GM12892 (cell line): ENCODE data around the gene RAB27A.
A peak's percentile ranks its signal among the peaks of the same experiment; 100 is the strongest.

Experiments
- DNase-seq: peaks from one replicate; pipeline ENCODE4 v3.0.0; 2011; ENCODE audit not compliant: insufficient read length
- FAIRE-seq: peaks from 2 replicates; lab custom pipeline; 2011; peaks lifted over from hg19 to GRCh38; lab: Jason Lieb, UNC
- POLR2A ChIP-seq: IDR thresholded peaks from 2 replicates; pipeline ENCODE4 v1.6.1; 2011; ENCODE audit warnings: low read depth, low read length, control low read depth
- POLR2AphosphoS5 ChIP-seq: IDR thresholded peaks from 2 replicates; pipeline ENCODE4 v1.6.1; 2011; ENCODE audit warnings: low read depth, low read length, control low read depth
- TAF1 ChIP-seq: IDR thresholded peaks from 2 replicates; pipeline ENCODE4 v1.6.1; 2011; ENCODE audit warnings: low read depth, mild to moderate bottlenecking, control low read depth, low read length, borderline replicate concordance

The RAB27A gene

GRCh38 chr15:55197362-55197705 lies 92.3 kb downstream of the RAB27A start:
- DNase-seq: no peak
- TF ChIP-seq POLR2A (no peak), POLR2AphosphoS5 (no peak), TAF1 (no peak)
- no peak for FAIRE-seq

DNA sequence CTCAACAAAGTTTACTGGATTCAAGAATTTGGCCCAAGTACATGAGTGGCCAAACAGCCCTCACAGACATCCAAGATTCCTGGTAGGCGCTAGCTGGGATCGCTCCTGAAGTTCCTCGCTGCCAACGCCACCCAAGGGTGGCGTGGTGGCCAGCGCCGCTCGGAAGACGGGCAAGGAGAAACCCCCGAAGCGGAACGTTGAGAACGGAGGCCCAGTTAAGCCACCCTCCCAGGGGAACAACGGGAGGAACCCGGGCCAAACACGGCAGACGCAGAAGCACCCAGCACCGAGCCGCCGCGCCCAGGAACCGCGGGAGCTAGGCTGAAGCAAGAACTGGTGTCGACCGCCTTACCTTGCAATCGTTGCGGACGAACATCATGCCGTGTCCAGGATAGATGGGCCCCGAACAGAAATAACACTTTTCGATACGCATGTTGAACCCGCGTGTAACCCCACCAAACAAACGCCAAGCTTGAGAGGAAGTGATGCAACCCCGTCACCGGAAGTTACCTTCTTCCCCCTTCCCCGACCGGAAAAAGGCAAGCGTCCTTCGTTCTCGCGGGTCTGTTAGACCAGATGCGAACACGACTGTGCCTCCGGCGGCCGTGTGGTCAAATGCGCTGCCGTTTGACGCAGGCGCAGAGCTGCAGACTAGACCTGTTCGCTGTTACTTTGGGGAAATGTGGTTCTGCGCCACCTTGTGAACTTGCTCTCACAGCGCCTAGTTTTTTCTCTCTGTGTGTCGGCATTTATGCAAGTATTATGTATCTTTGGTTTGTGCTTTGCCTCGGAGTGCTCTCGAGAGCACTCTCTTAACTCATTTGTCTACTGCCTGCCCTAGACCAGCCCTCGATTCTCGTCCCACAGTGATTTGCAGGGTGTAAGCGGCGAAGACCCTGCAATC lies 92.9 kb downstream of the RAB27A start, which contains the start of gene RSL24D1:
Gene RSL24D1, minus strand, starts transcription at position 484 of the 904 bp plus-strand sequence. Its CDS starts 51 bp downstream, at position 433.
- TF ChIP-seq POLR2AphosphoS5: peak; percentile 90
- peak; percentile 91 for TF ChIP-seq POLR2A
- peak; percentile 70; the same call in 1 of the 2 replicates for TF ChIP-seq TAF1
- FAIRE-seq (peak; percentile 100), DNase-seq (peak; percentile 65)

DNA sequence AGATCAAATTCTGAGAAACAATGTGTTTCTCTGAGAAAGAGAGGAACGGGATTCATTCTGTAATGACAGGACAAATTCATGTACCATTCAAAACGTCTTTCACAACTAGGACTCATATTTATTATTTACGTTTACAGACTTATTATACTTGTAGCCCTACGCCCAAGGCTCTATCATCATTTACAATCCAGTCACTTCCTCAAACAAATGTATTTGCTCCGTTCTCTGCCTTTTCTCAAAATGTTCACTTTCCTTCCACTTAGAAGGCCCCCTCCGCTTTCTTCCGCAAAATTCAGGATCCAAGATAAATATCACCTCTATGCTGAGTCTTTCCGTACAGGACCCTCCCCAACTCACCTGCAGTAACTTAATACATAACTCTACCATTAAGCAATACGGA lies 93.6 kb downstream of the RAB27A start:
- no peak for TF ChIP-seq TAF1
- TF ChIP-seq POLR2A: no peak
- no peak for TF ChIP-seq POLR2AphosphoS5
- FAIRE-seq: no peak
- no peak for DNase-seq

- TF ChIP-seq POLR2A (no peak), POLR2AphosphoS5 (no peak), TAF1 (no peak)
- no peak for DNase-seq
- no peak for FAIRE-seq
Observed at GRCh38 chr15:55194256-55194655, 95.4 kb downstream of the RAB27A start.

DNA sequence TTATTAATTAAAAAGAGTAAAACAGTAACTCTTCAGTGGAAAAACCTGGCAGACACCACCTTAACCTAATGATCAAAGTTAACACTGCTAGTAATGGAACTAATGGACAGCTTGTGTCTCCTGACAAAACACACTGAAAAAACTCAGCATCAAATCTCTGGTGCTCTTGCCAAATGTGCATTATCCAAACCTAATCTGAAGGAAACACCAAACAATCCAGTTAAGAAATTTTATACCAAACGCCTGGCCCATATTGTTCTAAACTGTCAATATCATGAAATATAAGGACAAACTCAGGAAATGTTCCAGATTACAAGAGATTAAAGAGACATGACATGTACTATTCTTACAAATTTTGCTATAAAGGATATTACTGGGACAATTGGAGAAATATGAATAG lies 103.3 kb downstream of the RAB27A start:
- no peak for FAIRE-seq
- DNase-seq: no peak
- TF ChIP-seq POLR2A (no peak), POLR2AphosphoS5 (no peak), TAF1 (no peak)

DNA sequence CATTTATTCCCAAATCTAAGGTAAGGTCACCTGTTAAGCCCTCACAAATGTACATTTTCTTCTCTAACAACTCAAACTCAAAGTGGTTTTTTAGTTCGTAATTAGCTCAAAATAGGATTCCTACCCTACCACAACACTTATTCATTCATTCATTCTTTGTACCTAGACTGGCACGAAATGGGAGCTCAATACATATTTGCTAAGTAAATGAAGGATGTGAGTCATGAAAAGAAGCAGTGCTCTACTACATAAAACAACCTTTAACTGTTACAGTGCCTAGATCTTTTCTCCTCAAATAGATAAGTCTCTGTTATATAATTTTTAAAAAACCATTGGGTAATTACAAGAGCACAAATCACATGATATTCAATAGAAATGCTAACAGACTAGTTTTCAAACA lies 105.9 kb downstream of the RAB27A start:
- TF ChIP-seq TAF1: no peak
- TF ChIP-seq POLR2AphosphoS5: no peak
- TF ChIP-seq POLR2A: no peak
- FAIRE-seq (no peak), DNase-seq (no peak)

GRCh38 chr15:55179141-55179540 lies 110.5 kb downstream of the RAB27A start:
- peak; percentile 47; the same call in 1 of the 2 replicates for TF ChIP-seq POLR2AphosphoS5
- no peak for TF ChIP-seq TAF1
- peak; percentile 40; the same call in 1 of the 2 replicates for TF ChIP-seq POLR2A
- FAIRE-seq: no peak
- no peak for DNase-seq

GRCh38 chr15:55170361-55170760 lies 119.3 kb downstream of the RAB27A start:
- no peak for TF ChIP-seq TAF1
- no peak for TF ChIP-seq POLR2A
- TF ChIP-seq POLR2AphosphoS5: no peak
- DNase-seq (no peak), FAIRE-seq (no peak)

DNA sequence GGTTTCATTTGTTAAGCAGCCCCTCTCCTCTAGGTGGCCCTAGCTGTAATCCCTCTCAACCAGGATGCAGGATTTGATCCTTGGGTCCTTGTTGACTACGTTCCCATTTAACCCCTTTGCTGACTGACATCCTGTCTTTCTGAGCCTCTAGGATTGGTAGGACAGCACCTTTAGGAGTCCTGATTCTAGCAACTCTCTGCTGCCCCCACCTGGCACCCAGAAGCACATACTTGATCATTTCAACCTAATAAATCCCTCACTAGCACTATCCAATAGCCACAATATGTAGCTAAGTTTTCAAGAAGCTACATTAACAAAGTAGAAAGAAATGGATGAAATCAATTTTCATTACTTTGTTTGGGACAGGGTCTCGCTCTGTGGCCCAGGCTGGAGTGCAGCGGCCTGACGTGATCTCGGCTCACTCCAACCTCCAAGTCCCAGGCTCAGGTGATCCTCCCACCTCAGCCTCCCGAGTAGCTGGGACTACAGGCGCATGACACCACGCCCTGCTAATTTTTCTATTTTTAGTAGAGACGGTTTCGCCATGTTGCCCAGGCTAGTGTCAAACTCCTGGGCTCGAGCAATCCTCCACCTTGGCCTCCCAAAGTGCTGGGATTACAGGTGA lies 121.2 kb downstream of the RAB27A start:
- peak; percentile 29 for DNase-seq
- TF ChIP-seq TAF1: no peak
- no peak for TF ChIP-seq POLR2A
- no peak for TF ChIP-seq POLR2AphosphoS5
- peak; percentile 85 for FAIRE-seq

DNA sequence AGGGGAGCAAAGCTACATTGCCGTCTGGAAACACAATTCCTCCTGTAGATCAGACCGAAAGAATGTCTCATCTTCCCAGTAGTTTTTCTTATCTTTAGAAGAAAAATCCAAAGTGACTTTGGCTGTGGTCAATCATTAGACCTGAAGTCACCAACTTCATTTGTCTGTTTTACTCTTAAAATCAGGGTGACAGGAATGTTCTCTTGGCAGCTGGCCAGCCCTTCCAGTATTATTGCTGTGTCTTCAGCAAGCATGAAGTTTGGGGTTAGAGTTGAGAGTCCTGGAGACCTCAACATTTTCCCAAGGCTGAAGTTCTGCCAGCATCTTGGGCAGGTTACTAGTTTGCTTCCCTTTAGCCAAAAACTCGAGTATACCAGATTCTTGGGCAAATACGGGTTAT lies 125.3 kb downstream of the RAB27A start:
- FAIRE-seq: no peak
- DNase-seq: no peak
- no peak for TF ChIP-seq POLR2AphosphoS5
